Vagina (tissue), 2 donors: Measurements from ENCODE around the gene NPTXR.

Experiments
- CTCF ChIP-seq, 3 experiments: fragments of 450-650 bp in 2 of 3; fragments of 200-600 bp in 1 of 3; sonication (generic) in 1 of 3; IDR thresholded peaks; one replicate each; pipeline ENCODE4 v1.5.1; 2017 to 2019; ENCODE audit warnings: antibody characterized with exemption in 3 of 3, mild to moderate bottlenecking in 2 of 3, moderate library complexity in 2 of 3
- POLR2A ChIP-seq, 2 donors: fragments of 450-650 bp; IDR thresholded peaks; one replicate each; pipeline ENCODE4 v1.6.1; 2017; ENCODE audit warnings: antibody characterized with exemption in 2 of 2, mild to moderate bottlenecking in 2 of 2, moderate library complexity in 2 of 2
- POLR2AphosphoS5 ChIP-seq, 2 donors: sonication (generic); formaldehyde crosslinking; IDR thresholded peaks; one replicate each; pipeline ENCODE4 v1.9.0; 2017; ENCODE audit warnings: antibody characterized with exemption in 2 of 2, mild to moderate bottlenecking in 2 of 2, low read depth in 1 of 2; ENCODE audit not compliant: insufficient read depth in 1 of 2

- TF ChIP-seq CTCF (IDR thresholded peaks at IDR 0.05) = no peak
- TF ChIP-seq POLR2A (IDR thresholded peaks at IDR 0.05) = no peak
- no peak for TF ChIP-seq POLR2AphosphoS5 (IDR thresholded peaks at IDR 0.05; ENCODE audit: insufficient read depth in 1 of 2, low read depth in 1 of 2)
These were observed 70.4 kb downstream of the NPTXR start for GRCh38 chr22:38773363-38773946.
